Jurkat, Clone E6-1 (cell line): ENCODE data around the gene LYPD5.
"Not testable (repeated sequence)": the region's sequence is repeated elsewhere in the genome, so short reads cannot be mapped to it uniquely, and the experiment has no call there.

Experiments
- DNase-seq: peaks from one replicate; pipeline ENCODE4 v3.0.0-alpha.2; 2011; ENCODE audit warnings: low read depth, low spot score
- H3K4me3 ChIP-seq: 2 replicates; pipeline ENCODE4 v1.5.1; 2011; ENCODE audit warnings: mild to moderate bottlenecking, low read length, control low read depth, moderate library complexity

The LYPD5 gene

DNA sequence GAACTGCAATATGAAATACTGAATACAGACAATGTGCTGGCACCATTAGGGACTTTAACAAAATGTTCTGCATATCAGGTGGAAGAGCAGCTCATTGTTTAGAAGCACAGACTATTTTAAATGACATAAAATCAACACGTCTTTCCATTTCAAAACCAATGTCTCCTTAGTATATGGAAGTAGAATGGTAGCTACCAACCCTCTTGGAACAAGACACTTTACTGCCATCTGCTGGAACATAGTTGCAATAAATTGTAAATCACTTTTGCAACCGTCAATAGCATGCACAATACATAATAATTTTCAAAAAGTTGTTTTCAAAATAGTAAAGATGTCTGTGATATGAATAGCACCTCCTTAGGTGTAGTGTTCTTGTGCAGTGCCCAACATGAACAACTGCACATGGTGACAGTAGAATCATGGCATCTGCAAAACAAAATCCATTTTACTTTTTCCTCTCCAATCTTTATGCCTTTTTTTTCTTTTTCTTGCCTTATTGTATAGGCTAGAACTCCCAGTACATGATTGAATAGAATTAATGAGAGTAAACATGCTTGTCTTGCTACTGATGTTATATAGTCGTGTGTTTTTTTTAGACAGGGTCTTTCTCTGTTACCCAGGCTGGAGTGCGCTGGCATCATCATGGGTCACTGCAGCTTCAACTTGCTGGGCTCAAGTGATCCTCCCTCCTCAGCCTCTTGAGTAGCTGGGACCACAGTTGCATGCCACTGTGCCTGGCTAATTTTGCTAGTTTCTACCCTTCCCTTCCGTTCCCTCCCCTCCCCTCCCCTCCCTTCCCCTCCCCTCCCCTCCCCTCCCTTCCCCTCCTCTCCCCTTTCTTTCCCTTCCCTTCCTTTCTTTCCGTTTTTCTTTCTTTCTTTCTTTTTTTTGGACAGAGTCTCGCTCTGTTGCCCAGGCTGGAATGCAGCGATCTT is 7.8 kb upstream of the LYPD5 start:
- no peak overlapping the region for H3K4me3 ChIP-seq
- DNase-seq = peak; percentile 66

DNA sequence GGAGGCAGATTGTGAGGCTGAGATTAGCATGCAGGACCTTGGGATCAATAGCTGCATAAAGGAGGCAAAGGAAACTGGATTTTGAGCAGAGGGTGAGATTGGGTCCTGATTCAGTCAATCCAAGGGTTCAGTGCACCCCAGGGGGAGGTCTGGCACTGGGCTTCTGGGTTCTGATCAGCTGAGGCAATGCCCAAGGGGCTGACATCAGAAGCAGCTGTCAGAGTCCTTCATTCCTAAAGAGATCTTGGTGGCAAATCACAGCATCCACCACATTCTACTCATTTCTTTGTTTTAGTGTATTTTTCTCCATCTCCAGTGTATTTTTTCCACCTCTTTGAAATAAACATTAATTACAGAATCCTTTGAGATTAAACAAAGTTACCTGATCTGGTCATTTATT is 5.4 kb upstream of the LYPD5 start:
- H3K4me3 ChIP-seq = no peak overlapping the region
- DNase-seq = no peak

DNA sequence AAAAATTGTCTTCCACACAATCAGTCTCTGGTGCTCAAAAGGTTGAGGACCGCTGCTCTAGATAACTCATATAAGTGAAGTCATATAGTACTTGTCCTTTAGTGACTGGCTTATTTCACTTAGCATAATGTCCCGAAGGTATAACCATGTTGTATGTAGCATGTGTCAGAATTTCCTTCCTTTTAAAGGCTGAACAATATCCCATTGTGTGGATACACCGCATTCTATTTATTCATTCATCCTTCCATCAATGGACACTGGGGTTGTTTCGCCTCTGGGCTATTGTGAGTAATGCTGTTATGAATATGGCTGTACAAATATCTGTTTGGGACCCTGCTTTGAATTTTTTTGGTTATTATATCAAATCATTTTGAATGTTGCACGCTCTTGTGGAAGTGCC is 4.6 kb upstream of the LYPD5 start:
- no peak for DNase-seq
- H3K4me3 ChIP-seq = no peak overlapping the region

DNA sequence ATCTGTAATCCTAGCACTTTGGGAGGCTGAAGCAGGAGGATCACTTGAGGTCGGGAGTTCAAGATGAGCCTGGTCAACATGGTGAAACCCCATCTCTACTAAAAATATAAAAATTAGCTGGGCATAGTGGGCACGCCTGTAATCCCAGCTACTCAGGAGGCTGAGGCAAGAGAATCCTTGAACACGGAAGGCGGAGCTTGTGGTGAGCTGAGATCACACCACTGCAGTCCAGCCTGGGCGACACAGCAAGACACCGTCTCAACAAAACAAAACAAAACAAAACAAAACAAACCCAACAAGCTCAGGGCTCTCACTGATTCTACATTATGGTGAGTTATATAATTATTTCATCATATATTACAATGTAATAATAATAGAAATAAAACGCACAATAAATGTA is 4.2 kb upstream of the LYPD5 start:
- DNase-seq, H3K4me3 ChIP-seq: not testable (repeated sequence)

DNA sequence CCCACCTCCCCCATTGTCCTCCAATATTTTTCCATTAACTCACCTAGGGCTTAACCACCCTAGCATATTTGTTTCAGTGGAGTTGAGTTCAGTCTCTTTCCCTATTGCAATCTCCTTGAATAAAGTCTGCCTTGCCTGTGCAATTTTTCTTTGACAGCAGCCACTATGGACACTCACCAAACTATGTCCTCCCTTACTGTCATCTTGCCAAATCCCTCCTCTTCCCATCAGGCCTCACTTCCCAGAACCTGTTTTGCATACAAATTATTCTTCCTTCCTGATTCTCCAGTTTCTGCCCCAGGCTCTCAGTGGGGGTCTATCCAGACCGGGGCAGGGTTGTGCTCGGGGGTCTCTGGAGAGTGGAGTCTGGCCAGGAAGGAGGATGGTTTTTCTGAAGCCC is 2.2 kb upstream of the LYPD5 start:
- H3K4me3 ChIP-seq = no peak overlapping the region
- DNase-seq = no peak

DNA sequence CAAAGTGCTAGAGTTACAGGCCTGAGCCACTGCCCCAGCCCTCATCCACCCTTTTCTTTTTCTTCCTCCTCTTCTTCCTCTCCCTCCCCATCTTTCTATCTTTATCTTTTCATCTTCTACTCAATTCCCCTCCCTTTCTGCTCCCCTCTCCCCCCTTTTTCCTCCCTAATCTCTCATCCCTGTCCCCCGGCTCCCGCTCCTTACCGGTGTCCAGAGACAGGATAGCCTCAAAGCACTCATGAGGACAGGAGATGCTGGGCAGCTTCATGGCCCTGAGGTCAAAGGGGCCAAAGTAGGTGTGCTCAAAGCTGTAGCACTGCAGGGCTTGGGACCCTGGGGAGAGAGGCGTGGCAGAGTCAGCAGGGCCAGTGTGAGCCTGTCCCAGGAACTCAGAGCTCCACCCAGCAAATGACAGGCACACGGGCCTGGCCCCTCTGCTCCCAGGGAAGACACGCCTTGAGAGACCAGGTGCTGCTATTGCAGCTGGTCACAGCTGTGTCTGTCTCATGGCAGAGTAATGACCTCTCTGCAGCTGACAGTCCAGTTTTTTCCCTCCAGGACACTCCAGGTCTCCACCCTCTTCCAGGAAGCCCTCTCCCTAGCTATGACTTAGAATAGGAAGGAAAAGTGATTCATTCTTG is 2.6 kb downstream of the LYPD5 start:
- no peak overlapping the region for H3K4me3 ChIP-seq
- no peak for DNase-seq

DNA sequence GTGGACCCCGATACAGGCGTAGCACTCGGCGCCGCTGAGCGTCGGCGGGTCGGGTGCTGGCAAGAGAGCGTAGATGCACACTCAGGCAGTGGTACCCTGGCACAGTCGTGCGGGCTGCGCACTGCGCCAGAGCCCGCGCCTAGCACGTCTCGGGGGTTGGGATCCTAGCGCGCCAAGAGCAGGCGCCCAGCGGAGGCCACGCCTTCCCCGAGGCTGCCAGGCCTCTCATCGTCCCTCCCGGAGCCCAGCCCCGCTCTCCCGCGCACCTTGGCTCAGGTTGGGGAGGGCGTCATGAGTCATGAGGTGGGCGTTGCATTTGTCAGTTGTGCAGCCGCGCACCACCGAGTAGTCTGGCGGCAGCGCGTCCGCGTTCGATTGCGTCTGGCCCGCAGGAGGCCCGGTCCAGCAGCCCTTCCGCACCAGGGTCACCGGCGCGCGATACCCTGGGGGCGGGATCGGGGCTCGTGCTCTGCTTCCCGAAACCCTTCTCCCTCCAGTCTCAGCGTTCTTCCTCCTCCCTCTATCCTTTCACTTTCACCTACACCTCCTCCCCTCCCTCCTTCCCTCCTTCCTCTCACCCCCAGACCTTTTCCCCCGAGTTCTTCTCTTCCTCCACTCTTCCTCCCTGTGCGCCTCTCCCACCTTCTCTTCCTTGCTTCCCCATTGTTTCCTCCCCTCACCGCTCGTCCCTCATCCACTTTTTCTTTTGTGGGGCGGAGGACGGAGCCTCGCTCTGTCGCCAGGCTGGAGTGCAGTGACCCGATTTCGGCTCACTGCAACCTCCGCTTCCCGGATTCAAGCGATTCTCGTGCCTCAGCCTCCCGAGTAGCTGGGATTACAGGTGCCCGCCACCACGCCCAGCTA is 3.5 kb downstream of the LYPD5 start:
- no peak for DNase-seq
- no peak overlapping the region for H3K4me3 ChIP-seq

DNA sequence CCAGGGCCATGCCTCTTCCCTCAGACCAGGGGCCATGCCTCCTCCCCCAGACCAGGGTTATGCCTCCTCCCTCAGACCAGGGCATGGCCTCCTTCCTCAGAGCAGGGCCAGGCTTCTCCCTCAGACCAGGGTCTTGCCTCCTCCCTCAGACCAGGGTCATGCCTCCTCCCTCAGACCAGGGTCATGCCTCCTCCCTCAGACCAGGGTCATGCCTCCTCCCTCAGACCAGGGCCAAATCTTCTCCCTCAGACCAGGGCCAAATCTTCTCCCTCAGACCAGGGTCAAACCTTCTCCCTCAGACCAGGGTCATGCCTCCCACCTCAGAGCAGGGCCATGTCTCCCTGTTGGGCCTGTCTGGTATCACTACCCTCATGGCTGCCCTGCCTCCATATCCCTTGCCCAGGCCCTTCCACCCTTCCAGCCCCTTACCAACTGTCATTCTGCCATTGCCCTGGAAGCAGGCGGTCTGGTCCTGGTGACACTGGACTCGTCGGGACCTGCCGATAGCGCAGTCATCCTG is 4.2 kb downstream of the LYPD5 start:
- no peak for DNase-seq
- H3K4me3 ChIP-seq = no peak overlapping the region

DNA sequence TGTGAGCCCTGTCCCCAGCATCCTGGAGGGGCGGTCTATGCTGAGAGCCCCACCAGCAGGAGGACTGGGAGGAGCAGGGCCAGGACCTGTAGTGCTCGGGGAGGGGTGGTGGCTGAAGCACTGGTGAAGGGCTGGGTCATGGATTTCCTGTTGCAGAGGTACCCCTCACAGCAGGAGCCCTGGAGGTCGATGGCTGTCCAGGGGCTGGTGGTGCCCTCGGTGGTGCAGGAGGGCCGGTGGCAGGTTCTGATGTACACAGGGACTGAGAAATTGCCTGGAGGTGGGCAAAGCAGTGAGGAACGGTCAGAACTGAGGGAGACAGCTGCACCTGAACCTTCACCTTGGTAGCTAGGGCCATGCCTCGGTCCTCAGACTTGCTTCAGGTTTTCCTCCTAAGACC is 4.7 kb downstream of the LYPD5 start:
- DNase-seq = no peak

DNA sequence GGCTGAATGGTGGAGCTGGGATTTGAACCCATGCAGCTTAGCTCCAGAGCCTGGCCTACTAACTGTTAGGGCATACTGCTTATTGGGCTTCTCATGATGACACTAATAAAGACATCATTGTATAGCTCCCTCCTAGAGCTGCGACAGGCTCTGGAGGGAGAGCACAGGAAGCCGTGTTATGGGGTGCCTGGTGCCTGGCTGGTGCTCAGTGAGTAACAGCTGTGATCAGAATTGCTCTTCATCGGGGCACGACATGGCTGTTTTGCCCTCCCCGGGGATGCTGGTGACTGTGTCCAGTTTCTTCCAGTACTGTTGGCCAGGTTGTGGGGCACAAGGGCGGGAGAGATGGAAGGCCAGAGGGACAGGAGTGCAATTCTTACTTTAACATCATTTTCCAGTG is 5.1 kb downstream of the LYPD5 start:
- no peak for DNase-seq
- H3K4me3 ChIP-seq = no peak overlapping the region

More for the DNA sequence above, 4.7 kb downstream of the LYPD5 start:
- no peak overlapping the region for H3K4me3 ChIP-seq

DNA sequence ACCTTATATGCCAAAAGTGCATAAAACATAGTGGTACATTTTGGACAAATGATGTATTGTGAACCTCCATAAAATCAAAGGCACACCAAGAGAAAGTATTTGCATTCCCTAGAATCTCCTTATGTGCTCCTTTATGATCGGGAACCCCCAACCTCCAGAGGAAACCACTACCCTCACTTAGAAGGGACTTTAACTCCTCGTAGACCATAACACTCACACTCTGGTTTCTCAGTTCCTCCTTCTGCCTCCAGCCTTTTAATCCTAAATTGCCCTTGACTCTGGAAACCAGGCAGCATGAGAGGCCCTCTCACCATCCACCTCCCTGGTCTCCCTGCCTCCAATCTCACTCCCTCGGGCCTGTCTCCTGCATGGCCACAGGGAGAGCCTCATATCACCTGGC is 11.7 kb downstream of the LYPD5 start:
- no peak for DNase-seq
- no peak overlapping the region for H3K4me3 ChIP-seq

DNA sequence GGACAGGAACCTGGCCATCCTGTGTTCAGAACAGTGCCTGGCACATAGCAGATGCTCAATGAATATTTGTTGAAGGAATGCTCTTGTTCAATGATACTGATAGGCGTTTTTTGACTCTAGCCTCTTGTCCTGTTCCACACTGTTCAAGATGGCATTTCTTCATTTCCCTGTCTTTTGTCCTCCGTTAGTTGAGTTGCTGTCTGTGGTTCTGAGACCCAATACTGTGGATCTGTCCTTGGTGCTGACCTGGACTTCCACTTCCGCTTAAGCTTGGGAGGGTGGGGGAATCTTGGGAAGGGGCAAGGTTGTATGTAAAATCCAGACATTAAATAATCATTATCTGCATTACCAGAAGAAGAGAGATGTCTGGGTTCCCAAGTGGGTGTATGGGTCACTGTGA is 13.2 kb downstream of the LYPD5 start:
- no peak overlapping the region for H3K4me3 ChIP-seq
- peak; percentile 28 for DNase-seq

DNA sequence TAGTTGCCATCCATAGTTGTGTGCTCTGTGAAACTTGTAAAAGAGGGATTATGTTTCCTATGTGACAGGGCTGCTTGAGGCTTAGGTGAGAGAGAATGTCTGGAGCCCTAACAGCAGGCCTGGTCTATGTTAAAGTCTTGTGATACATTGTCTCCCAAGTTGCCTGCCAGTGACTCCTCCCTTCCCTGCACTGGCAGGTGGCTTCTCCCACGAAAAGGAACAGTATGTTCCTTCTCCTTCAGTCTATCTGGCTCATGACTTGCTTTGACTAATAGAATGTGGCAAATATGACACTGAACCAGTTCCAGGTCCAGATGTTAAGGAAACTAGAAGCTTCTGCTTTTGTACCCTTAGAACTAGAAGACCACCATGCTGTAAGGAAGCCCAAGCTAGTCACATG is 15.6 kb downstream of the LYPD5 start:
- no peak for DNase-seq
- H3K4me3 ChIP-seq = no peak overlapping the region

DNA sequence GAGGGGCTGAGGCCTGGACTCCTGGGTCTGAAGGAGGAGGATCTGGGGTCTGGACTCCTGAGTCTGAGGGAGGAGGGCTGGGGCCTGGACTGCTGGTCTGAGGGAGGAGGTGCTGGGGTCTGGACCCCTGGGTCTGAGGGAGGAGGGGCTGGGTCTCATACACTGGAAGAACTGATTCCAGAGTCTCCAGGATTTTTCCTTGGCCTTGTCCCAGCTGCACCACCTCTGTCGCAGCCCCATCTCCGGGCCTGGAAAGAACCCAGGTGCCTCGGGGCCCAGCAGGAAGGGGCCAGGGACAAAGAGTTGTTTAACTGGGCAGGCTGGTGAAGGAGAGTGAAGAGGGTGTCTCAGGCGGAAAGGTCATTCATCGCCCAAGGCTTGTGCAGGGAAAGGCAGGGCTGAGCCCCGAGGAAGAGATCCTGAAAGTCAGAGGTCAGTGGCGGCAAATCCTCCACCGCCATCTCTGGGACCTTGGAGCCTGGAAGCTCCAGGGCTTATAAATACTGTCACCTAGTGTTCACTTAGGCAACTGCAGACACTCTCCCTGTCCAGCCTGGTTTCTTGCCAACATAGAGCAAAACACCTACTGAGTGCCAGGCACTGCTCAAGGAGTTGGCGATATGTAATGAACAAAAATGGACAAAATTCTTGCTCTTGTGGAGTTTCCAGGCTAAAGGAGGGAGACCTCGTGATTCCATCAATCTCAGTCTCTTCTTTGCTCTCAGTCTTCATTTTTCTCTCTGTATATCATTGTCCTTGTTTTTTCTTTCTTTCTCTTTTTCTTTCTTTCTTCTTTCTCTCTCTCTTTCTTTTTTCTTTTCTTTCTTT is 17.1 kb downstream of the LYPD5 start:
- peak overlapping the region; percentile 7; the same call in 1 of the 2 replicates for H3K4me3 ChIP-seq
- peak; percentile 73 for DNase-seq

DNA sequence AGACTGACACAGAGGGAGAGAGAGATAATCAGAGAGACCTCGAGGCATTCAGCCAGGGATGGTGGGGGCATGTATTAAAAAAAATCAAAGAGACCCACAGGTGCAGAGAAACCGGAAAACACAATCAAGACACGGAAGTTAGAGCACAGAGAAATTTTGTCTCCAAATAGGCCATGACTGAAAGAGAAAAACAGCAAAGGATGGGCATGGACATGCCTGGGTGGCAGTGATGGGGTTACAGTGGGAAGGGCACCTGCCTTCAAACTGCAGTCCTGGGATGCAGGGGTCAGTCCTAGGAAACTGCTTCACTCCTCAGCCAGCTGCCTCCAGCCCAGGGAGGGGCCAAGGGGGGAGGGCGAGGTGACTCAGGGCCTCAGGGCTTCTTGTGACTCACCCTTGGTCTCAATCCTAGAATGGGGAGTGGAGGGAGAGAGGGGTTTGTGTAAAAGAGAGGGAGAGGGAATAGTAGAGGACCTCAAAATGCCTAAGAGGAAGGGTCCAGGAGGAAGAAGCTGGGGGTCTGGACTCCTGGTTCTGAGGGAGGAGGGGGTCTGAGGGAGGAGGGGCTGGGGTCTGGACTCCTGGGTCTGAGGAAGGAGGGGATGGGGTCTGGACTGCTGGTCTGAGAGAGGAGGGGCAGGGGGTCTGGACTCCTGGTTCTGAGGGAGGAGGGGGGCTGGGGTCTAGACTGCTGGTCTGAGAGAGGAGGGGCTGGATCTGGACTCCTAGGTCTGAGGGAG is 17.8 kb downstream of the LYPD5 start:
- H3K4me3 ChIP-seq = peak overlapping the region; percentile 39
- DNase-seq = peak; percentile 76

DNA sequence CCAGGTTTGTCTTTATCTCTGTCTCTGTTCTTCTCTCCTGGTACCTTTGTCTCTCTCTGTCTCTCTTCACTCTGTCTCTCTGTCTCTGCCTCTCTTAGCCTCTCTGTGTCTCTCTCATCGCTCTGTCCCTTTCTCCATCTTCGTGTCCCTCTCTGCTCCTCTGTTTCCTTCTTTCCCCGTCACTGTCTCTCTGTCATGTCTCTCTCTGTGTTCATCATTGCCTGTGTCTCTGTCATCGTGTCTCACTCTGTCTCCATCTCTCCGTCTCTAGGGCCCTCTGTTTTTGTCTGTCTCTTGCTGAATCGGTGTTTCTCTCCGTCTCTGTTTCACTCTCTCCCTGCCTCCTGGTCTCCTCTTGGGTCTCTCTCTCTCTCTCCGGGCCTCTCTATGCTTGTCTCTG is 18.6 kb downstream of the LYPD5 start:
- no peak for DNase-seq
- H3K4me3 ChIP-seq = no peak overlapping the region

DNA sequence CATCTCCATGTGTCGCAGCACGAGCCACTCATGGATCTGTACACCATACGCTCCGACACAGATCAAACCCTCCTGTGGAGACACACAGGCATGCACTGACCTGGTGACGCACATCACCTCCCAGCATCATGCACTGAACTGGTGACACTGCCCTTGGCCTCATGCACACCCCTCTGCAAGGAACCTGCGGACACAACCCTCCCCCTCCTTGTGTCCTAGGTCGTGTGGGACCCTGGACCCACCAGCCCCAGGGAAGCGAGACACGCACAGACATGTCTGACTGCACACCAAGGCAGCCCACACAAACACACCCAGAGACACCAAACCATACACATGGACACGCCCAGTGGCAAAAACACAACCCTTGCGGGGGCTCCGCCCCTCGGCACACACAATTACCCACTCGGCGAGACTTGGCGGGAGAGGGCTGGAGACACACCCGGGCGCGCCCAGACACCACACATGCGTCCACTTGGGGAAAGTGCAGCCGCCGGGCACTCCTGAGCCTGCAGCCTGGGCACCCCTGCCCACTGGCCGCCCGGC is 19.5 kb downstream of the LYPD5 start:
- DNase-seq = no peak
- no peak overlapping the region for H3K4me3 ChIP-seq

DNA sequence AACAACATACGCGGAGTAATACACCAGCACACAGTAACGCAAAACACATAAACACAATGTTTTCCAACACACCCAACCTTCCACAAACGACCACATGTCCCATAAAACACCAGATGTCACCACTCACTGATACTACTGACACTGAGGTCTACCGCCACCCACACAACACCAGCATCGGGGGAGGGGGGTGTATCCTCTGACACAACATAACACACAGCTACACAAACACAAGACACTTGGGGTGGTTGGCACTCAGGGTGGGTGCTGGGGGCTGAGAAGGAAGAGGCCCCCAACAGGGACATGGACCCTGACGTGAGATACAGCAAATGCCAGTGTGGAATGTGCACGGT is 20.0 kb downstream of the LYPD5 start:
- H3K4me3 ChIP-seq = no peak overlapping the region
- no peak for DNase-seq
